Stomach (tissue), 4 donors: ENCODE results near the gene PTPRC.

ENCODE experiments used
- CTCF ChIP-seq, 7 experiments: fragments of 450-650 bp in 4 of 7; fragments of 200-600 bp in 3 of 7; sonication (generic) in 3 of 7; IDR thresholded peaks; one replicate each; pipeline ENCODE4 v1.5.1; 2016 to 2019; ENCODE audit warnings: antibody characterized with exemption in 7 of 7, control low read depth in 2 of 7, mild to moderate bottlenecking in 1 of 7
- EP300 ChIP-seq: sonication (generic); formaldehyde crosslinking; IDR thresholded peaks from one replicate; pipeline ENCODE4 v1.6.1; 2017; ENCODE audit warnings: antibody characterized with exemption
- POLR2A ChIP-seq, 4 donors: fragments of 450-650 bp; IDR thresholded peaks; one replicate each; pipeline ENCODE4 v1.6.1; 2016; ENCODE audit warnings: antibody characterized with exemption in 4 of 4, control low read depth in 2 of 4, mild to moderate bottlenecking in 1 of 4, moderate library complexity in 1 of 4
- POLR2AphosphoS5 ChIP-seq, 3 donors: sonication (generic); formaldehyde crosslinking; IDR thresholded peaks; one replicate each; pipeline ENCODE4 v1.6.1; 2016; ENCODE audit warnings: antibody characterized with exemption in 3 of 3

GRCh38 chr1:198636391-198636790 lies 2.4 kb upstream of the PTPRC start:
- TF ChIP-seq POLR2AphosphoS5 (IDR thresholded peaks at IDR 0.05): no peak
- TF ChIP-seq CTCF (IDR thresholded peaks at IDR 0.05): no peak
- no peak for TF ChIP-seq POLR2A (IDR thresholded peaks at IDR 0.05)
- no peak for TF ChIP-seq EP300
